ENCODE data around the gene TOE1.

GRCh38 chr1:45340816-45341466, 971 bp downstream of the TOE1 start:
- TF ChIP-seq POLR2AphosphoS5 (IDR thresholded peaks at IDR 0.05; ENCODE audit: insufficient read depth in 1 of 2, low read depth in 1 of 2): no peak
- TF ChIP-seq POLR2A (IDR thresholded peaks at IDR 0.05): no peak
- no peak for TF ChIP-seq CTCF (IDR thresholded peaks at IDR 0.05)

Data from vagina (tissue), 2 donors.